Right lobe of liver (tissue), 4 donors: ENCODE measurements around the gene CRTAC1.

Experiments used
- CTCF ChIP-seq, 4 donors: fragments of 200-600 bp in 3 of 4; fragments of 450-650 bp in 1 of 4; IDR thresholded peaks; one replicate each; pipeline versions ENCODE4 v1.5.1 to v1.8.0; 2016 to 2022; ENCODE audit warnings: antibody characterized with exemption in 4 of 4, mild to moderate bottlenecking in 2 of 4
- POLR2A ChIP-seq: fragments of 450-650 bp; IDR thresholded peaks from one replicate; pipeline ENCODE4 v1.6.1; 2017; ENCODE audit warnings: antibody characterized with exemption, mild to moderate bottlenecking
- donor health status: DM: no; HTN: no; CAD: no.
- donor health status: DM: no; HTN: no; CAD: no.
- donor health status: DM: no; HTN: yes; CAD: no.

- no peak for TF ChIP-seq POLR2A
- TF ChIP-seq CTCF (IDR thresholded peaks at IDR 0.05) = no peak
These were observed 147.3 kb downstream of the CRTAC1 start for GRCh38 chr10:97883092-97883485.
